HepG2 (cell line): Measurements from ENCODE around the gene CTRL. TPM values are rescaled to one million over a fixed set of nuclear protein-coding genes. Genes with fewer than 3 reads are reported as not detected.

Experiments
- GTF2F1 ChIP-seq: fragments of 150-350 bp; IDR thresholded peaks from 2 replicates; pipeline ENCODE4 v1.6.1; 2014; ENCODE audit warnings: low read length
- HOXA3 ChIP-seq: sonication (generic); formaldehyde crosslinking; IDR thresholded peaks from 2 replicates; pipeline ENCODE4 v1.5.0; 2020; ENCODE audit warnings: missing genetic modification reagents
- KLF6 ChIP-seq: IDR thresholded peaks from 2 replicates; pipeline ENCODE4 v1.8.0; 2016; ENCODE audit warnings: missing biosample characterization, missing genetic modification reagents
- PAX8 ChIP-seq: sonication (generic); formaldehyde crosslinking; IDR thresholded peaks from 2 replicates; pipeline ENCODE4 v1.8.0; 2022; ENCODE audit warnings: mild to moderate bottlenecking, missing genetic modification reagents, borderline replicate concordance
- POLR2A ChIP-seq, 2 experiments: IDR thresholded peaks; 2 replicates each; pipeline ENCODE4 v1.6.1; 2011; ENCODE audit warnings: low read depth in 2 of 2, low read length in 2 of 2, mild to moderate bottlenecking in 1 of 2, moderate library complexity in 1 of 2; ENCODE audit not compliant: insufficient read depth in 1 of 2
- SALL2 ChIP-seq: sonication (generic); formaldehyde crosslinking; IDR thresholded peaks from 2 replicates; pipeline ENCODE4 v1.8.1; 2023; ENCODE audit warnings: mild to moderate bottlenecking, missing genetic modification reagents, inconsistent platforms
- ZNF30 ChIP-seq: sonication (generic); formaldehyde crosslinking; IDR thresholded peaks from 2 replicates; pipeline ENCODE4 v1.5.0; 2020; ENCODE audit warnings: mild to moderate bottlenecking, missing genetic modification reagents
- ZNF746 ChIP-seq: sonication (generic); formaldehyde crosslinking; IDR thresholded peaks from 2 replicates; pipeline ENCODE4 v1.8.0; 2022; ENCODE audit warnings: mild to moderate bottlenecking, missing genetic modification reagents
- ZNF878 ChIP-seq: sonication (generic); formaldehyde crosslinking; IDR thresholded peaks from 2 replicates; pipeline ENCODE4 v1.8.1; 2023; ENCODE audit warnings: mild to moderate bottlenecking, missing genetic modification reagents, moderate library complexity
- ZSCAN21 ChIP-seq: sonication (generic); formaldehyde crosslinking; IDR thresholded peaks from 2 replicates; pipeline ENCODE4 v1.8.0; 2022; ENCODE audit warnings: mild to moderate bottlenecking, missing genetic modification reagents, moderate library complexity, borderline replicate concordance
- polyA plus RNA-seq, 8 experiments: library from polyadenylated mRNA; depleted of rRNA in 3 of 8; stranded (reverse) in 7 of 8; unstranded in 1 of 8; fragments of >200 nt; fragmentation: Illumina TruSeq in 4 of 8; extraction: Trizol in 4 of 8; gene quantifications; 2 replicates each; pipeline versions ENCODE4 v1.2.1 to v1.2.3, GENCODE V29; 2011 to 2016; ENCODE audit warnings: low read depth in 4 of 8, missing spikeins in 1 of 8, mixed read lengths in 1 of 8; ENCODE audit not compliant: insufficient read depth in 1 of 8
- total RNA-seq, 5 experiments: library from RNA; depleted of rRNA; stranded (reverse); fragments of >200 nt; fragmentation: Illumina TruSeq; extraction: Trizol; gene quantifications; 2 replicates each; pipeline ENCODE4 v1.2.3, GENCODE V29; 2016; ENCODE audit warnings: low read depth in 1 of 5
- TF ChIP-seq, protein P1 (sequence below): sonication (generic); formaldehyde crosslinking; IDR thresholded peaks from 2 replicates; pipeline ENCODE4 v1.5.0; 2020; ENCODE audit warnings: missing genetic modification reagents
- TF ChIP-seq, protein P2 (sequence below): sonication (generic); formaldehyde crosslinking; conservative IDR thresholded peaks from 2 replicates; pipeline ENCODE4 v1.8.0; 2022; ENCODE audit warnings: missing genetic modification reagents
- TF ChIP-seq, protein P3 (sequence below): sonication (generic); formaldehyde crosslinking; IDR thresholded peaks from 2 replicates; pipeline ENCODE4; 2020; ENCODE audit warnings: missing genetic modification reagents, mild to moderate bottlenecking, borderline replicate concordance
- TF ChIP-seq, protein P4 (sequence below): sonication (generic); formaldehyde crosslinking; IDR thresholded peaks from 2 replicates; pipeline ENCODE4 v1.4.0; 2020; ENCODE audit warnings: mild to moderate bottlenecking, missing genetic modification reagents
- TF ChIP-seq, protein P5 (sequence below): sonication (generic); formaldehyde crosslinking; IDR thresholded peaks from 2 replicates; pipeline ENCODE4 v1.5.0; 2020; ENCODE audit warnings: mild to moderate bottlenecking, missing genetic modification reagents

Gene CTRL
- total and polyA plus RNA-seq, 2 of the 13 experiments (the other 11 are each of a cell fraction or from before 2014, with no cell fraction given), result 1.9 to 2.7 TPM

DNA sequence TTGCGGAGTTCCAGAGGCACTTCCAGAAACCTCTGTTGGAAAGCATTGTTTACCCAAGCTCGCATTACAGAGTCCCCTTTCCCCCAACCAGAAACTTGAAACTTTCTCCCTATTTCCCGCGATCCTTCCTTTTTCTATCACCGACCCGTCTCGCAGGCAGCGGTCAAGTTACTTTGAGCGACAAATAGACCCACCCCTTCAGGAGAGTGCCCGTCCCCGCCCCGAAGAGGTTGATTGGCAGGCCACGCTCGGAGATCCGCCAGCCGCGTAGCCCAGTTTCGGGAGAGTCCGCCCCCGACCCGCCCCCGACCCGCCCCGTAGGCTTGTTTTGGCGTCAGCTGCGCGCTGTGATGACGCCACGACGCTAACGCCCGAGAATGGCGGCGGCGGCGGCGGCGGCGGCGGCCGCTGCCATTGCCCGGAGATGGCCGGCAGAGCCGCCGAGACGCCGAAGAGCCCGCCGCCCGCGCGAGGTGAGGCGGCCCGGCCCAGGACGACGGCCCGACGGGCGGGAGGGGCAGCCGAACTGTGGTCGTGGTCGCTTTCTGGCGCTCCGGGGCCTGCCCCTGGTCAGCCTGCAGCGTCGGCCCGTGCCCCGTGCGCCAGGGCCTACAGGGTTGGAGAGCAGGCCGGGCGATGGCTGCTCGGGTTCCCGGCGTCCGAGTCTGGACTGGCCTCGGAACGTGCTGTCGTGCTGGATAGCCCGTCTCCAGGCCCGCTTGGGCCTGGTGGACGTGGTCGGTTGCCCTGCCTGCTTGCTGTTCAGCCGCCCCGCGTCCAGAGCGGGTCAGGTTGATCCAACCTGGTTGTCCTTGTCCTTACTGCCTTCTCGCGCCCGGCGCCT, 38.5 kb downstream of the CTRL start, which contains the start of gene PSKH1 (continued):
- TF ChIP-seq PAX8 (CRISPR knock-in tag) (peak; percentile 45; the same call in 1 of the 2 replicates), POLR2A (IDR thresholded peaks at IDR 0.05; ENCODE audit: insufficient read depth in 1 of 2, low read depth in 2 of 2, low read length in 2 of 2) (peak; percentile 46 to 66; a peak in 3 of 4 replicates), ZSCAN21 (CRISPR knock-in tag) (peak; percentile 81), GTF2F1 (no peak), ZNF746 (CRISPR knock-in tag) (0 out of 2 replicates have a peak, but pooled peaks have one; percentile 56), KLF6 (CRISPR knock-in tag) (0 out of 2 replicates have a peak, but pooled peaks have one; percentile 12), SALL2 (CRISPR knock-in tag) (0 out of 2 replicates have a peak, but pooled peaks have one; percentile 65), HOXA3 (peak; percentile 99), ZNF30 (CRISPR knock-in tag) (peak; percentile 47; the same call in 1 of the 2 replicates), ZNF878 (CRISPR knock-in tag) (no peak)
- TF ChIP-seq, protein P1, sequence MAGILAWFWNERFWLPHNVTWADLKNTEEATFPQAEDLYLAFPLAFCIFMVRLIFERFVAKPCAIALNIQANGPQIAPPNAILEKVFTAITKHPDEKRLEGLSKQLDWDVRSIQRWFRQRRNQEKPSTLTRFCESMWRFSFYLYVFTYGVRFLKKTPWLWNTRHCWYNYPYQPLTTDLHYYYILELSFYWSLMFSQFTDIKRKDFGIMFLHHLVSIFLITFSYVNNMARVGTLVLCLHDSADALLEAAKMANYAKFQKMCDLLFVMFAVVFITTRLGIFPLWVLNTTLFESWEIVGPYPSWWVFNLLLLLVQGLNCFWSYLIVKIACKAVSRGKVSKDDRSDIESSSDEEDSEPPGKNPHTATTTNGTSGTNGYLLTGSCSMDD, result peak; percentile 85; the same call in 1 of the 2 replicates
- TF ChIP-seq, protein P2, sequence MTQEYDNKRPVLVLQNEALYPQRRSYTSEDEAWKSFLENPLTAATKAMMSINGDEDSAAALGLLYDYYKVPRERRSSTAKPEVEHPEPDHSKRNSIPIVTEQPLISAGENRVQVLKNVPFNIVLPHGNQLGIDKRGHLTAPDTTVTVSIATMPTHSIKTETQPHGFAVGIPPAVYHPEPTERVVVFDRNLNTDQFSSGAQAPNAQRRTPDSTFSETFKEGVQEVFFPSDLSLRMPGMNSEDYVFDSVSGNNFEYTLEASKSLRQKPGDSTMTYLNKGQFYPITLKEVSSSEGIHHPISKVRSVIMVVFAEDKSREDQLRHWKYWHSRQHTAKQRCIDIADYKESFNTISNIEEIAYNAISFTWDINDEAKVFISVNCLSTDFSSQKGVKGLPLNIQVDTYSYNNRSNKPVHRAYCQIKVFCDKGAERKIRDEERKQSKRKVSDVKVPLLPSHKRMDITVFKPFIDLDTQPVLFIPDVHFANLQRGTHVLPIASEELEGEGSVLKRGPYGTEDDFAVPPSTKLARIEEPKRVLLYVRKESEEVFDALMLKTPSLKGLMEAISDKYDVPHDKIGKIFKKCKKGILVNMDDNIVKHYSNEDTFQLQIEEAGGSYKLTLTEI, result no peak
- TF ChIP-seq, protein P3, sequence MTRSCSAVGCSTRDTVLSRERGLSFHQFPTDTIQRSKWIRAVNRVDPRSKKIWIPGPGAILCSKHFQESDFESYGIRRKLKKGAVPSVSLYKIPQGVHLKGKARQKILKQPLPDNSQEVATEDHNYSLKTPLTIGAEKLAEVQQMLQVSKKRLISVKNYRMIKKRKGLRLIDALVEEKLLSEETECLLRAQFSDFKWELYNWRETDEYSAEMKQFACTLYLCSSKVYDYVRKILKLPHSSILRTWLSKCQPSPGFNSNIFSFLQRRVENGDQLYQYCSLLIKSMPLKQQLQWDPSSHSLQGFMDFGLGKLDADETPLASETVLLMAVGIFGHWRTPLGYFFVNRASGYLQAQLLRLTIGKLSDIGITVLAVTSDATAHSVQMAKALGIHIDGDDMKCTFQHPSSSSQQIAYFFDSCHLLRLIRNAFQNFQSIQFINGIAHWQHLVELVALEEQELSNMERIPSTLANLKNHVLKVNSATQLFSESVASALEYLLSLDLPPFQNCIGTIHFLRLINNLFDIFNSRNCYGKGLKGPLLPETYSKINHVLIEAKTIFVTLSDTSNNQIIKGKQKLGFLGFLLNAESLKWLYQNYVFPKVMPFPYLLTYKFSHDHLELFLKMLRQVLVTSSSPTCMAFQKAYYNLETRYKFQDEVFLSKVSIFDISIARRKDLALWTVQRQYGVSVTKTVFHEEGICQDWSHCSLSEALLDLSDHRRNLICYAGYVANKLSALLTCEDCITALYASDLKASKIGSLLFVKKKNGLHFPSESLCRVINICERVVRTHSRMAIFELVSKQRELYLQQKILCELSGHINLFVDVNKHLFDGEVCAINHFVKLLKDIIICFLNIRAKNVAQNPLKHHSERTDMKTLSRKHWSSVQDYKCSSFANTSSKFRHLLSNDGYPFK (CRISPR knock-in tag), result no peak
- TF ChIP-seq, protein P4, sequence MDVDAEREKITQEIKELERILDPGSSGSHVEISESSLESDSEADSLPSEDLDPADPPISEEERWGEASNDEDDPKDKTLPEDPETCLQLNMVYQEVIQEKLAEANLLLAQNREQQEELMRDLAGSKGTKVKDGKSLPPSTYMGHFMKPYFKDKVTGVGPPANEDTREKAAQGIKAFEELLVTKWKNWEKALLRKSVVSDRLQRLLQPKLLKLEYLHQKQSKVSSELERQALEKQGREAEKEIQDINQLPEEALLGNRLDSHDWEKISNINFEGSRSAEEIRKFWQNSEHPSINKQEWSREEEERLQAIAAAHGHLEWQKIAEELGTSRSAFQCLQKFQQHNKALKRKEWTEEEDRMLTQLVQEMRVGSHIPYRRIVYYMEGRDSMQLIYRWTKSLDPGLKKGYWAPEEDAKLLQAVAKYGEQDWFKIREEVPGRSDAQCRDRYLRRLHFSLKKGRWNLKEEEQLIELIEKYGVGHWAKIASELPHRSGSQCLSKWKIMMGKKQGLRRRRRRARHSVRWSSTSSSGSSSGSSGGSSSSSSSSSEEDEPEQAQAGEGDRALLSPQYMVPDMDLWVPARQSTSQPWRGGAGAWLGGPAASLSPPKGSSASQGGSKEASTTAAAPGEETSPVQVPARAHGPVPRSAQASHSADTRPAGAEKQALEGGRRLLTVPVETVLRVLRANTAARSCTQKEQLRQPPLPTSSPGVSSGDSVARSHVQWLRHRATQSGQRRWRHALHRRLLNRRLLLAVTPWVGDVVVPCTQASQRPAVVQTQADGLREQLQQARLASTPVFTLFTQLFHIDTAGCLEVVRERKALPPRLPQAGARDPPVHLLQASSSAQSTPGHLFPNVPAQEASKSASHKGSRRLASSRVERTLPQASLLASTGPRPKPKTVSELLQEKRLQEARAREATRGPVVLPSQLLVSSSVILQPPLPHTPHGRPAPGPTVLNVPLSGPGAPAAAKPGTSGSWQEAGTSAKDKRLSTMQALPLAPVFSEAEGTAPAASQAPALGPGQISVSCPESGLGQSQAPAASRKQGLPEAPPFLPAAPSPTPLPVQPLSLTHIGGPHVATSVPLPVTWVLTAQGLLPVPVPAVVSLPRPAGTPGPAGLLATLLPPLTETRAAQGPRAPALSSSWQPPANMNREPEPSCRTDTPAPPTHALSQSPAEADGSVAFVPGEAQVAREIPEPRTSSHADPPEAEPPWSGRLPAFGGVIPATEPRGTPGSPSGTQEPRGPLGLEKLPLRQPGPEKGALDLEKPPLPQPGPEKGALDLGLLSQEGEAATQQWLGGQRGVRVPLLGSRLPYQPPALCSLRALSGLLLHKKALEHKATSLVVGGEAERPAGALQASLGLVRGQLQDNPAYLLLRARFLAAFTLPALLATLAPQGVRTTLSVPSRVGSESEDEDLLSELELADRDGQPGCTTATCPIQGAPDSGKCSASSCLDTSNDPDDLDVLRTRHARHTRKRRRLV (CRISPR knock-in tag), result no peak
- TF ChIP-seq, protein P5, sequence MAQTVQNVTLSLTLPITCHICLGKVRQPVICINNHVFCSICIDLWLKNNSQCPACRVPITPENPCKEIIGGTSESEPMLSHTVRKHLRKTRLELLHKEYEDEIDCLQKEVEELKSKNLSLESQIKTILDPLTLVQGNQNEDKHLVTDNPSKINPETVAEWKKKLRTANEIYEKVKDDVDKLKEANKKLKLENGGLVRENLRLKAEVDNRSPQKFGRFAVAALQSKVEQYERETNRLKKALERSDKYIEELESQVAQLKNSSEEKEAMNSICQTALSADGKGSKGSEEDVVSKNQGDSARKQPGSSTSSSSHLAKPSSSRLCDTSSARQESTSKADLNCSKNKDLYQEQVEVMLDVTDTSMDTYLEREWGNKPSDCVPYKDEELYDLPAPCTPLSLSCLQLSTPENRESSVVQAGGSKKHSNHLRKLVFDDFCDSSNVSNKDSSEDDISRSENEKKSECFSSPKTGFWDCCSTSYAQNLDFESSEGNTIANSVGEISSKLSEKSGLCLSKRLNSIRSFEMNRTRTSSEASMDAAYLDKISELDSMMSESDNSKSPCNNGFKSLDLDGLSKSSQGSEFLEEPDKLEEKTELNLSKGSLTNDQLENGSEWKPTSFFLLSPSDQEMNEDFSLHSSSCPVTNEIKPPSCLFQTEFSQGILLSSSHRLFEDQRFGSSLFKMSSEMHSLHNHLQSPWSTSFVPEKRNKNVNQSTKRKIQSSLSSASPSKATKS (CRISPR knock-in tag), result 0 out of 2 replicates have a peak, but pooled peaks have one; percentile 44
